ENCODE data around the gene IDH3B. TPM values are rescaled to one million over a fixed set of nuclear protein-coding genes. Genes with fewer than 3 reads are reported as not detected.
A peak's percentile ranks its signal among the peaks of the same experiment; 100 is the strongest.

IDH3B gene
- total and polyA plus RNA-seq, 2 donors (not counting 3 experiments of a cell fraction or from before 2014, with no cell fraction given), result 86.9 to 177 TPM

- peaks cover 4% of the 10 kb centered on the region for H3K4me1 ChIP-seq (ENCODE audit: control insufficient read depth, extremely low read depth, insufficient read depth, low read length)
- no peak overlapping the region for H3K27ac ChIP-seq (ENCODE audit: insufficient read depth, low read depth, low read length)
- dilution Hi-C loops (cut with MboI; ENCODE audit: extremely low pct_ligation_motif_present, low sequenced_read_pairs) (no loop called here), intact Hi-C loops (cut with micrococcal nuclease) (no loop called here)
- ChIA-PET CTCF (interaction anchor here (0.7 to 2.4 kb wide), 5 partner anchors 19 to 159 kb away, joined by 3 to 9 read pairs (median 4); no protein-coding TSS in a partner anchor), POLR2A (interaction anchor here (1.0 kb wide), 1 partner anchor 15 kb away, joined by 3 read pairs; no protein-coding TSS in a partner anchor)
- H3K4me3 ChIP-seq (replicated peaks in 1 of 3; ENCODE audit: insufficient read depth in 1 of 3, low read depth in 1 of 3, low read length in 3 of 3), result peak overlapping the region in 1 of 3 experiments; percentile 39
- BruUV-seq (replicated peaks), result no TSS peak
- no peaks in the 10 kb centered on the region for H3K79me2 ChIP-seq (ENCODE audit: control insufficient read depth, insufficient read depth, low read length)
- no peak overlapping the region for H3K4me2 ChIP-seq (ENCODE audit: insufficient read depth, low read length)
- no peak overlapping the region for H3K9ac ChIP-seq (replicated peaks; ENCODE audit: extremely low read depth, insufficient read depth, low read length)
- no peaks in the 10 kb centered on the region for H3K9me1 ChIP-seq (replicated peaks; ENCODE audit: control insufficient read depth, extremely low read depth, insufficient read depth, low read length)
- no peaks in the 10 kb centered on the region for H3K36me3 ChIP-seq (ENCODE audit: control insufficient read depth in 2 of 2, extremely low read depth in 1 of 2, insufficient read depth in 2 of 2, low read length in 2 of 2)
- H4K20me1 ChIP-seq (replicated peaks; ENCODE audit: control insufficient read depth, extremely low read depth, insufficient read depth, low read length), result peaks cover 2% of the 10 kb centered on the region
- H3K27me3 ChIP-seq (ENCODE audit: control insufficient read depth in 2 of 2, insufficient read depth in 2 of 2, low read length in 2 of 2), result peaks cover 39 to 61% of the 10 kb centered on the region in 2 experiments
- TF ChIP-seq POLR2A (IDR thresholded peaks at IDR 0.05; ENCODE audit: low read depth, low read length), result no peak
- no peak for TF ChIP-seq JUN (IDR thresholded peaks at IDR 0.05; ENCODE audit: borderline replicate concordance, insufficient read depth, insufficient read length, low read depth)
- no peak for TF ChIP-seq FOS (IDR thresholded peaks at IDR 0.05; ENCODE audit: borderline replicate concordance, insufficient read depth, low read length)
- no peak for TF ChIP-seq MYC (IDR thresholded peaks at IDR 0.05; ENCODE audit: low read depth, low read length)
- no peak for TF ChIP-seq EZH2 (IDR thresholded peaks at IDR 0.05; ENCODE audit: borderline replicate concordance, low read depth, low read length, severe bottlenecking)
- TF ChIP-seq GATA2 (IDR thresholded peaks at IDR 0.05; ENCODE audit: insufficient read depth, insufficient read length, low read depth, low read length), result no peak
- no peak for TF ChIP-seq POLR2AphosphoS5 (IDR thresholded peaks at IDR 0.05; ENCODE audit: insufficient read depth, low read depth, low read length)
- TF ChIP-seq CTCF (IDR thresholded peaks at IDR 0.05; ENCODE audit: extremely low read depth in 1 of 2, insufficient read depth in 1 of 2, low read depth in 1 of 2, low read length in 2 of 2), result no peak
- no peak for TF ChIP-seq MAX (IDR thresholded peaks at IDR 0.05; ENCODE audit: insufficient read depth, insufficient read length)
- no peaks in the 10 kb centered on the region for H3K9me3 ChIP-seq (replicated peaks; ENCODE audit: control insufficient read depth, insufficient read depth, low read length)
- no peak for DNase-seq (ENCODE audit: low read depth, low spot score)
- no peak overlapping the region for H2AFZ ChIP-seq (ENCODE audit: low read depth, low read length)
- no peak for FAIRE-seq
Measured at GRCh38 chr20:2692886-2693285, 28.9 kb upstream of the IDH3B start.
